GM18909 (cell line): ENCODE results near the gene IQCK.
"Not testable (repeated sequence)": the region's sequence is repeated elsewhere in the genome, so short reads cannot be mapped to it uniquely, and the experiment has no call there.

Experiments
- ATAC-seq: cut with Tn5 transposase; IDR thresholded peaks from one replicate; pipeline ENCODE4 v1.9.1; 2021; ENCODE audit warnings: mild to moderate bottlenecking; ENCODE audit not compliant: unreplicated experiment, poor library complexity

The IQCK gene, protein sequence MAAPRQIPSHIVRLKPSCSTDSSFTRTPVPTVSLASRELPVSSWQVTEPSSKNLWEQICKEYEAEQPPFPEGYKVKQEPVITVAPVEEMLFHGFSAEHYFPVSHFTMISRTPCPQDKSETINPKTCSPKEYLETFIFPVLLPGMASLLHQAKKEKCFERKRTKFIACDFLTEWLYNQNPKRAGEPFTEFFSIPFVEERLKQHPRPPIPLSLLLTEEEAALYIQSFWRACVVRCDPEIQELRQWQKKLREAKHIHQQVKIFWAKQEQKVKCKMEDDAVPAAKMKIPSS

DNA sequence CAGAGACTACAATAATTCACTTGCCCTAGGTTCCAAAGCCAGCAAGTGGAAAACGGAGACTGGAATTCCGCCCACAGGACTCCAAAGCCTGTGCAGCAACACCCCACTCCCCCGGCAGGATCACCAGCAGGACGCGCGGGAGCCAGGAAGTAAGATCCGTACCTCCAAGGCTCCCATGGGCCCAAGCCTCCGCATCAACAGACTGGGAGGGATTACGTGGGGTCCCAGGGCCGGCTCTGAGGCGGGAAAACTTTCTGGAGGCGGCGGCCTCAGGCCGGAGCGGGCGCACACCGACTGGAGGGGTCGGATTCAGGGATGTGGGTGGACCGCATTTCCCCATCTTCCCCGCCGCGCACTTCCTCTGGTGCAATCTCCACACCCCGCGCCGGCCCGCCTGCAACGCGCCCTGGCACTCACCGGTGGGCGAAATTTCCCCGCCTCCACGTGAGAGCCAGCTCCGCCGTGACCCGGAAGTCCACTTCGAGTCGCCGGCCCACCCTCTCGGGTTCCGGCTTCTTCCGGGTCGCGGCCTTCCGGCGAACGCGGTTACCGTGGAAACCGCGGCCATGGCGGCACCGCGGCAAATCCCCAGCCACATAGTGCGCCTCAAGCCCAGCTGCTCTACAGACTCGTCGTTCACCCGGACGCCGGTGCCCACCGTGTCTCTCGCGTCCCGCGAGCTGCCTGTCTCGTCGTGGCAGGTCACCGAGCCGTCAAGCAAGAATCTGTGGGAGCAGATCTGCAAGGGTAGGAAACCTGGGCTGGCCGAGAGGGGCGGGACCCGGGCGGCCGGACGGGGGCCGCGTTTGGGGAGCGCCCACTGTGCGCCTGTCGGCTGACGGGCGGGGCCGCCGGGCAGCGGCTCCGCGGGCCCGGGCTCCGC is at the start of gene IQCK, which contains the start of gene KNOP1:
TSS of gene IQCK (plus strand) at position 531 of the 883 bp plus-strand sequence. CDS start at position 567, 36 bp downstream.
TSS of gene KNOP1 (minus strand) at position 487 of the 883 bp plus-strand sequence. CDS start 3,192 bp downstream, outside the sequence.
- ATAC-seq, result peak; percentile 94

DNA sequence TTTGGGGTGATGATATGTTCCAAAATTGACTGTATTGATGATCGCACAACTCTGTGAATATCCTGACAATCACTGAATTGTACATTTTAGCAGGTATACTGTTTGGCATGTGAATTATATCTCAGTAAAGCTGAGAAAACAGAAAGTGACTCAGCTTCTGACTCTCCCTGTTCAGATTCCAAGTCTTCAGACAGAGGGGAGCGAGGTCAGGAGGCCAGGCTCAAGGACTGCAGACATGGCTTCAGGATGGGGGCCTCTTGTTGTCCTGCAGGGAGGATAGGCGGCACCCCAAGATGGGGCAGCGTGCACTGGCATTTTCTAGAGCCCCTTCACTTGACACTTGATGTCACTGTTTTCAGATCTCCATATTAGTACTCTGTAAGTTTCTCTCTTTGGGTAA is 45.7 kb upstream of the IQCK start:
- ATAC-seq, result no peak

DNA sequence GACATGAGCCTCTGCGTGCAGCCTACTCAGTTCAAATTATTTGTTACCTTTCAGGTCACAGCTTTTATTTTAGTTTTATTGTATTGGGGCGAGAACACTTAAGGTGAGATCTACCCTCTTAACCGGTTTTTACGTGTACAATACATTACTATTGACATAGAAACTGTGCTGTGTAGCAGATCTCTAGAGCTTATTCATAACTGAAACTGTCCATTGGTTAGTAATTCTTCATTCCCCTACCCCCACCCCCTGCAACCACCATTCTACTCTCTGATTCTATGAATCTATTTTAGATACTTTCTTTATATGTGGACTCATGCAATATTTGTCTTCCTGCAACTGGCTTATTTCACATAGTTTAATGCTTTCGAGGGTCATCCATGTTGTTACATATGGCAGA is 43.6 kb upstream of the IQCK start:
- ATAC-seq, result no peak

DNA sequence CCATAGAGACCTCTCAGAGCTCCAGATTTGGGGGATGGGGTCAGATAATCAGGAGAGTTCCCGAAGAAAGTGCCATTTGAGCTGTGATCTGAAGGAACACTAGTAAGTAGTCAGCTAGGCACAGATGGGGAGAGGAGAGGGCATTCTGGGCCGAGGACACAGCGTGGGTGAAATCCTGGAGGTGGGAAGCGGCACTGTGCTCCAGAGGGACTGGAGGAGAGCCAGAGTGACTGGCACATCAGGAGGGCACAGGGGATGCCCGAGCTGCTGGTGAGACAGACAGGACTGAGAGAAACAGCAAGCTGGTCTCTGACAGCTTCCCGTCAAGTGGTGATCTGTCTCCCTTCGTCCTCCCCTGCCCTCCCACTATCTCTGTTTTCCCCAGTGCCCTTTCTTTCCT is 40.7 kb upstream of the IQCK start:
- no peak for ATAC-seq

DNA sequence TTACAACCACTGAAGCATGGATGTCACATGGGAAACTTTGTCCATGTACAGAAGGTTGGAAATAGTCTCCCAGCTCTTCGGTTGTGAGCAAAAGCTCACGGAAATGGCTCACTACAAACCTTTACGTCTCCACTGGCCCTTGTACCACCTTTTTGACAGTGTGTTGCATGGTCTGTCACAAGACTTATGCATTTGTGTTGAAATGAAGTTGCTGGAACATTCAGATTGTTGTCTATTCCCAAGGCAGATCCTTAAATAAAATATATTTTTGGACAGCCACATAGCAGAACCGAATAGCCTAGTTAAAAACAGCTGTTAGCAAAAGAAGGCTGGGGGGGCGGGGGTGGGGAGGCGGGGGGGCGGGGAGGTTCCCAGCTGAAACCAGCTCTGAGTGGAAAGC is 39.3 kb upstream of the IQCK start:
- no peak for ATAC-seq

DNA sequence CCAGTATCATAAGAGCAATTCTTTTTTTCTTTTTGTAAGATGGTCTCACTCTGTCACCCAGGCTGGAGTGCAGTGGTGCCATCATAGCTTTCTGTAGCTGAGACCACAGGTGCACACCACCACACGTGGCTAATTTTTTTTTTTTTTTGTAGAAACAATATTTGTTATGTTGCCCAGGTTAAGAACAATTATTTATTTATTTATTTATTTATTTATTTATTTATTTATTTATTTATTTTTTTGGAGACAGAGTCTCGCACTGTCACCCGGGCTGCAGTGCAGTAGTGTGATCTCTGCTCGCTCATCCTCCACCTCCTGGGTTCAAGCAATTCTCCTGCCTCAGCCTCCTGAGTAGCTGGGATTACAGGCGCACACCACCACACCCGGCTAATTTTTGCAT is 38.8 kb upstream of the IQCK start:
- not testable (repeated sequence) for ATAC-seq

DNA sequence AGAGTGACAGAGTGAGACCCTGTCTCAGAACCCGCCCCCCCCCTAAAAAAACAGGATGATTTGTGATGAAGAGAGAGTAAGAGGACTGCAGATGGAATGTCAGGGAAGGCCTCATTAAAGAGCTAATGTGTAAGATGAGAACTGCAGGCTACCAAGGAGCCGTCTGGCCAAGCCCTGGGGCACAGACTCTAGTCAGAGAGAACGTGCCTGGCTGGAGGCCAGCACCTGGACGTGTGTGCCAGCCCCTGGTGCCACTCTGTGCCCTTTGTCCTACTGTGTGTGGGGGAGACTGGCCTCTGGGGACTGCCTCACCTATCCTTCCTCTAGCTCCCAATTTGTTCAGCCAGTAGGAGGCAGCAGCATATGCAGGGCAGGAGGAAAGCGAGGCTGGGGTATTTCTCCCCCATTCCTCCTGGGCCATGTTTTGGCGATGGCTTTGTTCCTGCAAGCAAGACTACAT is 37.2 kb upstream of the IQCK start:
- ATAC-seq, result no peak

DNA sequence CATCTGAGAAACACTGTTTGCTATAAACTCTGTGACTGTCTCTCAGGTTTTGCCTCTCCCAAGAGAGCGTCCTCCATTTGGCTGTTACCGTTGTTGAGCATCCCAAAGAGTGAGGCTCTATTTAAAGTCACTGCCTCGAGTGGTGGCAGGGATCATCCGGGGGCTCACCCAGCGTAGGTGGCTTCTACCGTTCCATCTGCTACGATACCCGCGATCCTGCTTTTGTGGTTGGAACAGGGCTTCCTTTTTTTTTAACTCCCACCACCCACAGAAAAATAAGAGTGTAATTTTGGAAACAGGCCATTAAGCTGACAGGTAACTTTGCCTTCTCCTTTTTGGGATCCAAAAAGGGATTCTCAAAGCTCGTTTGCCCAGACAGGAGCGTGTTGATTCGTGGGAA is 36.4 kb upstream of the IQCK start:
- ATAC-seq, result no peak

DNA sequence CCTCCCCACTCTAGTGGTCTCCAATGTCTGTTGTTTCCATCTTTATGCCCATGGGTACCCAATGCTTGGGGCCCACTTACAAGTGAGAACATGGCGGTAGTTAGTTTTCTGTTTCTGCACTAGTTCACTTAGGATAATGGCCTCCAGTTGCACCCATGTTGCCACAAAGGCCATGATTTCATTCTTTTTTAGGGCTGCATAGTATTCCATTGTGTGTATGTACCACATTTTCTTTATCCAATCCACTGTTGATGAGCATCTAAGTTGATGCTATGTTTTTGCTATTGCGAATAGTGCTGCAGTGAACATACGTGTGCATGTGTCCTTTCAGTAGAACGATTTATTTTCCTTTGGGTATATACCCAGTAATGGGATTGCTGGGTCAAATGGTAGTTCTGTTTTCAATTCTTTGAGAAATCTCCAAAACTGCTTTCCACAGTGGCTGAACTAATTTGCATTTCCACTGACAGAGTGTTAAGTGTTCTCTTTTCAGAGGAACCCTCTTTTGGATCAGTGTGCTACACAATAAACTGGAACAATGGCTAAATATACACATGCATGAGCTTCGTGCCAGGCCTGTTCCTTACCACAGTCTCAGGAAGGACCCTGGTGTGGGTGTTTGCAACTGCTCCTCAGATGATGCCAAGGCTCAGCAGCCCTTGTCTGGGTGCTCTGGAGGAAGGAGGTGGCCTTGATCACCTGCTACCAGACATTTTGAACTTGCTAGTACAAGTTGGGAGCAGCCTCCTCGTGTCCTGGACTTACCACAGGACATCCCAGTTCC is 34.4 kb upstream of the IQCK start:
- ATAC-seq, result no peak

DNA sequence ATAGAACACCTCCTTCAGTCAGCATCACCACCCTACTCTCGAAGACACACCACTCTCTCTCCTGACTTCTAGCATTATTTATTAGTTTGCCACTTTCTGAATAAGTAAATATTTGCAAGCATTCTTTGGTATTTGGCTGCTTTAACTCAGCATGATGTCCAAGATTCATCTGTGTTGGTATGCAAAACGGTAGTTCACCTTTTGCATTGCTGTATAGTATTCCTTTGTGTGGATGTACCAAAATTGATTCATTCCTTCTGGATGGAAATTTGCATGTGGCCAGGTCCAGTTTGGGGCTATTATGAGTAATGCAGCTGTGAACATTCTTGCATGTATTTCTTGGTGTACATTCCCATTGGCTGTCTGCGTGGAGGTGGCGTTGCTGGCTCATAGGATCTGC is 32.9 kb upstream of the IQCK start:
- ATAC-seq, result no peak

DNA sequence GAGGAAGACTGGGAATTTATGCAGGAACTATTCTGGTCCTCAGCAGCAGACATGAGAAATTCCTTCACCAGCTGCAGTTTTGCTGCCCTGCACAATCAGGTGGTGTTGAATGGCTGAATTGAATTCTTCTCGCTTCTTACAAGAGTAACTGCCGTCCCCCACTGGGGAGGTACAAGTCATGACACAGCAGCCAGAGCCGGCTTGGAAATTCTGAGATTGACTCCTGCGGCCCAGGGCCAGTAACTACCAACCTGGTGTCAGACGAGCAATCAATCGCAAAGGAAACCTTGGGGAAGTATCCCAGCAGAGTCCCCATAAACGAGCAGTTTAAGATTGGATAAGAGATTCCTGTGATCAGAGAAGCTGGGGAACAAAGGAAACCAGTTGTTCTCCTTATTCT is 30.8 kb upstream of the IQCK start:
- no peak for ATAC-seq

DNA sequence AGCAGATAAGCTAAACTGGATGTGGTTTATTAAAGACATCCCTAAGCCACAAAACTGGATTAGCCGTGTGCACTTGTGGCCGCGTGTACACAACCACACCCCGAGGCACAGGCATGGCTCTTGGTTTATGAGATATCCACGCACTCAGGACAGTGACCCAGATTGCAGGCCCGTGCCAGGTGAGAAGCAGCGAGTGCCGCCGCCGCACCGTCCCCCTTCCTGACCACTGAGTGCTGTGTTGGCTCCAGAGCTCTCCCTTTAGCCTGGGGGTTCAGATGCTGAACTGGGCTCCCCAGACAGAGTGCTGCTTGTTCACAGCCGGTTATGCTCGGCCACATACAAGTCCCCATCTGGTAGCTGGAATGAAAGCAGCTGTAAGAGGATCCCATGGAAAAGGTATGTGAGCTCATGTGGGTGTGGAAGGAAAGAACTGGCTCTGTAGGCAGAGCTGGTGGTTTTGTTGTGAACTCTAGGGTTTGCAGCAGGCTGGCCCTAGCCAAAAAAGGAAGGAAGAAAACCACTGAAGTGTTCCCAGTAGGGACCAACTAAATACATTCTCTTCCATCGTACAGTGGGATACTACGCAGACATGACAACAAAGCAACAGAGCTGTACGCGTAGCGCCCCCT is 29.6 kb upstream of the IQCK start:
- ATAC-seq, result no peak

DNA sequence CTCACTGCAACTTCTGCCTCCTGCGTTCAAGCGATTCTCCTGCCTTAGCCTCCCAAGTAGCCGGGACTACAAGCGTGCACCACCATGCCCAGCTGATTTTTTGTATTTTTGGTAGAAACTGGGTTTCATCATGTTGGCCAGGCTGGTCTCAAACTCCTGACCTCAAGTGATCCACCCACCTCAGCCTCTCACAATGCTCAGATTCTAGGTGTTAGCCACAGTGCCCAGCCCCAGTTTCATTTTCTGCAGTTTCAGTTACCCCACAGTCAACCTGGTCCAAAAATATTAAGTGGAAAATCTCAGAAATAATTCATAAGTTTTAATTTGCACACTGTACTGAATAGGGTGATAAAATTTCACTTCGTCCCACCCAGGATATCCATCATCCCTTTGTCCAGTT is 28.7 kb upstream of the IQCK start:
- no peak for ATAC-seq

DNA sequence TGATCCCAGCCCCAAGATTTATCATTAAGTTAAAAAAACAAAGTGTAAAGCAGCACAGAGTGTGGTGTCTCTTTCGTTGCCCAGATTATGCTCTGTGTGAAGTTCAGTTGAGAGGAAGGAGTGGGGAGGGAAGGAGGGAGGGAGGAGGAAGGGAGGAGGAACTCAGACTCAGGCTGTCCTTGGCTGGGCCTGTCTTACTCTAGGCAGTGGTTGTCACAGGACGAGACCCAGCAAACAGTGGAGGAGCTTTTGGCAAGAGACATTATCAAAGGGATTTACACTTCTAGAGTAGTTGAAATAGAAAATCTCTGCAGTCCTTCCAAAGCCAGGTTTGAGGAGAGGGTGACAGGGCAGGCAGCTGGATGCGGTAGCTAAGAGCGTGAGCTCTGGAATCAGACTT is 27.9 kb upstream of the IQCK start:
- no peak for ATAC-seq

DNA sequence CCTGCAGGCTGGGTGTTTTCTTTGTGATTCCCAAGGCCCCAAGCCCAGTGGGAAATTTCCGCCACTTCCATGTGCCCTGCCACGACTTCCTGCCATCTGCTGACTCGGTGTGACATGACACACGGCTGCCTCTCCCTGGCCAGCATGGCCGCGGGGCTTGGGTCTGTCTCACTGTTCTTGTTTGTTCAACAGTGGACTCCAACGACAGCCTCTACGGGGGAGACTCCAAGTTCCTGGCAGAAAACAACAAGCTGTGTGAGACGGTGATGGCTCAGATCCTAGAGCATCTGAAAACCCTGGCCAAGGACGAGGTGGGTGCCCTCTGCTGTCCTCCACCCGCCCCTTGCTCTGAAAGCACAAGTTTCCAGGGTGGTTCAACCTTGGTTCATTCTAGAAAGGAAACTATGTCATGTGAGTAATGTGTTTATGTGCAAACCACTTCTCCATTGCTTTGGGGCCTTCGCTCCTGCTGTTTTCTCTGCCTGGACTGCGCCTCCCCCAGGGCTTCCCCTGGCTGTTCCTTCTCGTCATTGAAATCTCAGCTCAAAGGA is 26.8 kb upstream of the IQCK start:
- ATAC-seq, result no peak

DNA sequence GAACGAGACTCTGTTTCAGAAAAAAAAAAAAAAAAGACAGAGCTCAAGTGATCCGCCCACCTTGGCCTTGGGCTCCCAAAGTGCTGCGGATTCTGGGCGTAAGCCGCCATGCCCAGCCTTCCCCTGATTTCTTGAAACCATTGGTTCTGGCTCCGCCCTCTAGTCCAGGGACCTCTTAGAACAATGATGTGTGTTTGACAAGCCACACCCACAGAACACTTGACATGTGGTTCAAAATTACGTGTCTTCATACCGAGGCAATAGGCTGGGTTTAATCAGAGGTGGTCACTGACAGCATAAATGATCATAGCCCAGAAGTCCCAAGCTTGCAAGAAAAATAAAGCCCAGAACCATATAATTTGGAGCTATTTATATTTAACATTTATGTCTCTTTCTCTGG is 23.1 kb upstream of the IQCK start:
- no peak for ATAC-seq

DNA sequence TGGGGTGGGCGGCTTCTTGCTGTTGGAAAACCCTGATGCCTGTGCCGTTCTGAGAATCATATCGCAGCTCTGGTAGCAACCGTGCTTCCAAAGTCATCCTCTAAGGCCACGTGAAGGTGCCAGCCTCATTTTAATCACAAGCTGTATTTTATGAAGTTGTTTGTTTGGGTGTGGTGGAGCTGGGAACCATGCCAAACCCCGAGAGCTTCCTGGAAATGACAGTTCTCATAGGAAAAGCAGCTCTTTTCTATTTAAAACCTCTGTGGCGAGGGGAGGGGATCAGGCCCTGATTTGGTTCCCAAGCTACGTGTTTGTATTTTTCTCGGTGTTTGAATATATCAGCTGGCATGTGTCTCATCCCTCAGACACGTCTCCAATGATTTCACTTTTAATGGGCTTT is 21.7 kb upstream of the IQCK start:
- no peak for ATAC-seq

DNA sequence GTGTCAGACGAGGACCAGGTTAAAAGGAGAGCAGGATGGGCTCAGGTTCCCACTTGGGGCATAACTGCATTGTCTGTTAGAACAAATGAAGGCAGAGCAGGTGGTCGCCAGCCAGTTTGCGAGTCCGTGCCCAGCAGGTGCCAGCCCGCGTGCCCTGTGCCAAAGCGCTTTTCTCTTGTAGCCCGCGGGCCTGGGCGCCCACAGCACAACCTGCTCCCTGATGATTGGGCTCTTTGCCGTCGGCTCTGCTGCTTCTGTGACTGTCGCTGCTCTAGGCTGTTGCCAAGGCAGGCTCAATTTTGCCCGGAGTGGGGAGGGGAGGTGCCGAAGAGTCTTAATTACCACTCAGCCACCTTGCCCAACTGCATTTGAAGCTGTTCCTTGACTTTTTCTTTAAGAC is 21.1 kb upstream of the IQCK start:
- no peak for ATAC-seq

DNA sequence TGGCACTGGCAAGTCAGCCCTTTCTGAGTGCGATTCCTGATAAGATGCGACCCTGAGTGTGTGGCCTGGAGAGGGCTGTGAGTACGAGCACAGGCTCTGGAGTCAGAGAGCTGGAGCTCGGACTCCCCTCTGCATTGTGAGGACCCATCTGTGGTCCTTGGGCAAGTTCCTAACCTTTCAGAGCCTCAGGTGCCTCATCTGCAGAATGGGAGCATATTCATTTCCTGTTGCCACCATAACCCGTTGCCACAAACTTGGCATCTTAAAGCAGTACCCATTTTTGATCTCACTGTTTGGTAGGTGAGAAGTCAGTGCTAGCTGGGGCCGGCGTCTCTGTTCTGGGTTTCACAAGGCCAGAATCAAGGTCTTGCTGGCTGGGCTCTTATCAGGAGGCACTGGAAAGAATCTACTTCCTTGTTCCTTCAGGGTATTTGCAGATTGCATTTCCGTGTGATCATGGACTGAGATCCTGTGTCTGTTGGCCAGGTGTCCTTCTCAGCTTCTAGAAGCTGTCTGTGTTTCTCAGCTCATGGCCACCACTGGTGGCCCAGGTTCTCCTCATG is 20.2 kb upstream of the IQCK start:
- ATAC-seq, result no peak
